DOHH2 (cell line): ENCODE measurements around the gene SLC35B2.

Experiments used
- EZH2phosphoT487 ChIP-seq: fragments of 200-600 bp; sonication (generic); IDR thresholded peaks from 2 replicates; pipeline ENCODE4 v1.6.1; 2017; ENCODE audit warnings: borderline replicate concordance, mild to moderate bottlenecking, antibody characterized with exemption, low read length, moderate library complexity, mixed read lengths
- TF ChIP-seq, protein P1 (sequence below): fragments of 200-600 bp; sonication (generic); IDR thresholded peaks from one replicate; pipeline ENCODE4 v1.5.1; 2014; ENCODE audit warnings: antibody characterized with exemption, mild to moderate bottlenecking, low read depth, low read length; ENCODE audit not compliant: poor library complexity, severe bottlenecking

DNA sequence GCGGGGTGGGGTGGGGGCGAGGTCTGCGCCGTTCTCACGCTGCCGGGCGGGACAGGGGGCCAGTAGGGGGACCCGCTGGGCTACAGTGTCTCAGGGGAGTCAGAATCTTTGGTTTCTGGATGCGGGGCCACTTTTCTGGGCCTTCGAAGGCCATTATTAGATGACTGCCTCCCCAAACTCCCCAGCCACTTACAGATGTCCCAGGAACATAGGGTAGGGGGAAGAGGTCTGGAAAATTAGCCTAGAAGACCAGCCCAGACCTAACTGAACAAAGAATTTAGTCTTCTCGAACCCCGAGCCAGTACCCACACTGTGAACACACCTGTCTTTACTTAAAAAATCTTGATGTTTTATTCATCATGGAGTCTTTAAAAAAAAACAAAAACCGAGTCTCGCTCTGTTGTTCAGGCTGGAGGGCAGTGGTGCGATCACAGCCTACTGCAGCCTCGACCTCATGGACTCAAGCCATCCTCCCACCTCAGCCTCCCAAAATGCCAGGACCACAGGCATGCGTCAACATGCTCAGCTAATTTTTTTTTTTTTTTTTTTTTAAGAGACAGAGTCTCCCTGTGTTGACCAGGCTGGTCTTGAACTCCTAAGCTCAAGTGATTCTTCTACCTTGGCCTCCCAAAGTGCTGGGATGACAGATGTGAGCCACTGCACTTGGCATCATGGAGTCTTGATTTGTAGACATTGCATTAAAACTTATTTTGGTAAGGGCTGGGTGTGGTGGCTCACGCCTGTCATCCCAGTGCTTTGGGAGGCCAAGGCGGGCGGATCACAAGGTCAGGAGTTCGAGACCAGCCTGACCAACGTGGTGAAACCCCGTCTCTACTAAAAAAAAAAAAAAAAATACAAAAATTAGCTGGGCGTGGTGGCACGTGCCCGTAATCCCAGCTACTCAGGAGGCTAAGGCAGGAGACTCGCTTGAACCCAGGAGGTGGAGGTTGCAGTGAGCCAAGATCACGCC is 37.2 kb downstream of the SLC35B2 start:
- TF ChIP-seq EZH2phosphoT487 = no peak
- TF ChIP-seq, protein P1, sequence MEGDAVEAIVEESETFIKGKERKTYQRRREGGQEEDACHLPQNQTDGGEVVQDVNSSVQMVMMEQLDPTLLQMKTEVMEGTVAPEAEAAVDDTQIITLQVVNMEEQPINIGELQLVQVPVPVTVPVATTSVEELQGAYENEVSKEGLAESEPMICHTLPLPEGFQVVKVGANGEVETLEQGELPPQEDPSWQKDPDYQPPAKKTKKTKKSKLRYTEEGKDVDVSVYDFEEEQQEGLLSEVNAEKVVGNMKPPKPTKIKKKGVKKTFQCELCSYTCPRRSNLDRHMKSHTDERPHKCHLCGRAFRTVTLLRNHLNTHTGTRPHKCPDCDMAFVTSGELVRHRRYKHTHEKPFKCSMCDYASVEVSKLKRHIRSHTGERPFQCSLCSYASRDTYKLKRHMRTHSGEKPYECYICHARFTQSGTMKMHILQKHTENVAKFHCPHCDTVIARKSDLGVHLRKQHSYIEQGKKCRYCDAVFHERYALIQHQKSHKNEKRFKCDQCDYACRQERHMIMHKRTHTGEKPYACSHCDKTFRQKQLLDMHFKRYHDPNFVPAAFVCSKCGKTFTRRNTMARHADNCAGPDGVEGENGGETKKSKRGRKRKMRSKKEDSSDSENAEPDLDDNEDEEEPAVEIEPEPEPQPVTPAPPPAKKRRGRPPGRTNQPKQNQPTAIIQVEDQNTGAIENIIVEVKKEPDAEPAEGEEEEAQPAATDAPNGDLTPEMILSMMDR = no peak
